Activated T-helper 1 cell treated with anti-CD3 and anti-CD28 coated beads, Interleukin-12 subunit alpha, Interleukin-12 subunit beta, Interleukin-2, Interleukin-4 antibody, amounts not matched to agents 30 ng/mL and 10 ng/mL and 1 ng/mL, durations not matched to agents 14 hours and 24 hours and 36 hours (primary cell): ENCODE data around the gene F3. TPM values are rescaled to one million over a fixed set of nuclear protein-coding genes. Genes with fewer than 3 reads are reported as not detected.

ENCODE experiments used
- DNase-seq: peaks from one replicate; pipeline ENCODE4 v3.0.0; 2021; ENCODE audit warnings: low spot score
- H3K27ac Mint-ChIP-seq: one replicate; pipeline ENCODE4 v1.8.0; 2021; ENCODE audit warnings: mild to moderate bottlenecking, mixed read lengths
- H3K27me3 Mint-ChIP-seq: one replicate; pipeline ENCODE4 v1.8.0; 2022; ENCODE audit warnings: mild to moderate bottlenecking, moderate library complexity, mixed read lengths; ENCODE audit not compliant: insufficient read depth
- H3K36me3 Mint-ChIP-seq: one replicate; pipeline ENCODE4 v1.8.0; 2021; ENCODE audit warnings: low read depth, mixed read lengths
- H3K4me1 Mint-ChIP-seq: one replicate; pipeline ENCODE4 v1.8.0; 2021; ENCODE audit warnings: low read depth, mixed read lengths
- H3K4me3 Mint-ChIP-seq: one replicate; pipeline ENCODE4 v1.8.0; 2021; ENCODE audit warnings: mild to moderate bottlenecking, moderate library complexity, mixed read lengths
- H3K9me3 Mint-ChIP-seq: one replicate; pipeline ENCODE4 v1.8.0; 2021; ENCODE audit warnings: mixed read lengths
- intact Hi-C: fragments of 100-400 bp; cut with micrococcal nuclease; formaldehyde crosslinking; loops from one replicate; pipeline ENCODE4 v1.15.1; 2024
- total RNA-seq: library from RNA; stranded (reverse); gene quantifications from 2 replicates; pipeline ENCODE4 v1.2.3, GENCODE V29; 2022

F3 gene
- total RNA-seq, 1 donor from 2014 or later, result 0.16 TPM

DNA sequence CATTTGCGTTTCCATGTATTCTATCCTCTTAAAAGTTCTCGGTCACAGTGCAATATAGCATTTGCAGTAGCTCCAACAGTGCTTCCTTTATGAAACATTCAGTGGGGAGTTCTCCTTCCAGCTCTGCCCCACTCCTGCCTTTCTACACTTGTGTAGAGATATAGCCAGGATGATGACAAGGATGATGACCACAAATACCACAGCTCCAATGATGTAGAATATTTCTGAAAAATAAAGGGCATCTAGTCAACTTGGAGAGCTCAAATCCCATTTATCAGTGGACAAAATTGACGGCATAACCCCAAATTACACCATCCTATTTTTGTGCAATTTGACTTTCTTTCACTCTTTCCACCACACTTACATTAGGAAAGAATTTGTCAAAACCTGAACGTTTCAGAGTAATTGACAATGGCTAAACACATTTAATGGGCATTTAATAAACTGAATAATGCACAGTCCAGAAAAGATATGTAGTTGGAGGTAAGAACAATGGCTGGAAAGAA, 11.1 kb downstream of the F3 start:
- no peak overlapping the region for H3K4me3 Mint-ChIP-seq
- DNase-seq, result no peak
- no peaks in the 10 kb centered on the region for H3K36me3 Mint-ChIP-seq
- intact Hi-C loops, result no loop called here
- no peak overlapping the region for H3K27ac Mint-ChIP-seq
- H3K9me3 Mint-ChIP-seq, result no peaks in the 10 kb centered on the region
- peaks cover 21% of the 10 kb centered on the region for H3K27me3 Mint-ChIP-seq
- no peaks in the 10 kb centered on the region for H3K4me1 Mint-ChIP-seq

DNA sequence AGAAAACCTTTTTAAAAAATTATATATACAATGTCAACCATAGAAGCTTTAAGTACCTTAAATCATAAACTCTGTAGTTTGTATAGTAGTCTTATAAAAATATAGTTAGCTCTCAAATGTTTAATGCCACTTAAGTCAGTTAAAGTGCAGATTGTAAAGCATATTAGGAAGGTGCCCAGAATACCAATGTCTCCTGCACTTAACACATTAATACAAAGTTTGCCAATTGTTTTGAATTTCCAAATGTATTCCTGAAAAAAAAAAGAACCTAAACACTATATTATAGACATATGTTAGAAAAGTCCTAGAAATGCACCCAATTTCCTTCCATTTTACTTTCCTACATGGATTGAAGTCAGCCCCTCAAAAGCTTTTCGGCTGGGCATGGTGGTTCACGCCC, 12.1 kb downstream of the F3 start:
- intact Hi-C loops, result no loop called here
- H3K9me3 Mint-ChIP-seq, result no peaks in the 10 kb centered on the region

DNA sequence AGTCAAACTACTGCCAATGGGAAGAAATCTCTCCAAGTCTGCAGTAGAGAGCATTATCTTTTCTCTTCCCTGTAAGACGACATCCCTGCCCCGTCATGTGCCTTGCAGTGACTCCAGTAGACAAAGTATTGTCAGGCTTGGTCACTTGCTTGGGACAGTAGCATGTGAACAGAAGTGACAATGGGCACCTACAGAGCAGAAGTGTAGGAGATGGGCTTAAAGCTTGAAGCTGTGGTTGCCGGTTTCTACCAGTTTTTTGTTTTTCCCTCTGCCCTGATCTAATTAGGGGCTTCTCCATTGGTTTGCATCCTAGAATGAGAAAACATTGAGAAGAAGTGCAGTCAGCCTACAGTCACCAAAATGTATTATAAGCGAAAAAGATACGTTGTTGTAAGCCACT, 12.7 kb downstream of the F3 start:
- Mint-ChIP-seq H3K4me3 (no peak overlapping the region), H3K9me3 (no peaks in the 10 kb centered on the region), H3K4me1 (no peaks in the 10 kb centered on the region), H3K27ac (no peak overlapping the region), H3K27me3 (peaks cover 25% of the 10 kb centered on the region), H3K36me3 (no peaks in the 10 kb centered on the region)
- no peak for DNase-seq
- intact Hi-C loops, result no loop called here

More for the DNA sequence above, 12.1 kb downstream of the F3 start:
- H3K27me3 Mint-ChIP-seq, result peaks cover 25% of the 10 kb centered on the region
- H3K27ac Mint-ChIP-seq, result no peak overlapping the region
- DNase-seq, result no peak
- H3K4me3 Mint-ChIP-seq, result no peak overlapping the region
- H3K36me3 Mint-ChIP-seq, result no peaks in the 10 kb centered on the region
- H3K4me1 Mint-ChIP-seq, result no peaks in the 10 kb centered on the region

DNA sequence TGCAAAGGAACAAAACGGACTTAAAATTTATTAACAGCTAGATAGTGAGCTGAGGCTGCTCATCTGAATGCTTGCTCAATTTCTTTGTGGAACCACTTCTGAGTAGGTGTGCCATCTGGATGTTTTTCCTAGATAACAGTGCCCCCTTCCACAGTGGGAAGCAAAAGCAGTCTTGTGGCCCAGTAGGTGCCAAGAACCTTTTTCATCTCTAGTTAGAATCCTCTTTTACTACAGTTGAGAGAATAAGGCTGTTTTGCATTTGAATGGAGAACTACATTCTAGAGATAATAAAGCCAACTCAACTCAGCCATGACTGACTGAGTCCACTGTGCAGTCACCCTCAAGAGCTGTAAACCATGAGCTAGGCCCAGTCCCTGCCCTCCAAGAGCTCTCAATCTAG, 13.3 kb downstream of the F3 start:
- intact Hi-C loops, result no loop called here
- peaks cover 25% of the 10 kb centered on the region for H3K27me3 Mint-ChIP-seq

DNA sequence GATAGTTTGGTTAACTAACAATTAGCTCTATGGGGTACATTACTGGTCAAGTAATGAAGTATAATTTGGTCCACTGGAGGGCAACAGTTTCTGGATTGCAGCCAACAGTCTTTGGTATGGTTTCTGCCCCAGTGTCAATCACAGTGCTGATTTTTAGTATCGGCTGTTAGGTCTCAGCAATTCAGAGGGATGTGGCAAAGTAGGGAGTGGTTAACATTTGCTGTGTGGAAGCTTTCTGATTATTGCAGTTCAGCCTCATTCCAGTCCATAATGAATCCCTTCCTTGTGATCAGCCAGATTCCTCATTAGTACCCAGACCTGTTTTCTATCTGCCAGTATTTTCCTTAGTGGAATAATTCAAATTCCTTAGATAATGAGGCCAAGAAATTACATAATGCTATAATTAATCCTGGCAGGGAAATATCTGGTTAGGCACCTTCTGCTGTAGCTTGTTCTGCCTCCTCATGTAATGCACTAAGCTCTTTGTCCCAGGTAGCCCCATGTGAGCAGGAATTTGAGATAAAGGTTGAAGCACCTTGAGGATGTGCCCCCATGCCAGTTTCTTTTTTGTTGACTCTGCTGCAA, 14.0 kb downstream of the F3 start:
- no peak overlapping the region for H3K27ac Mint-ChIP-seq
- H3K36me3 Mint-ChIP-seq, result no peaks in the 10 kb centered on the region
- H3K27me3 Mint-ChIP-seq, result peaks cover 21% of the 10 kb centered on the region
- no peak for DNase-seq
- no peak overlapping the region for H3K4me3 Mint-ChIP-seq
- no peaks in the 10 kb centered on the region for H3K4me1 Mint-ChIP-seq
- no peaks in the 10 kb centered on the region for H3K9me3 Mint-ChIP-seq
- intact Hi-C loops, result no loop called here

More for the DNA sequence above, 13.3 kb downstream of the F3 start:
- no peaks in the 10 kb centered on the region for H3K36me3 Mint-ChIP-seq
- H3K9me3 Mint-ChIP-seq, result no peaks in the 10 kb centered on the region
- no peaks in the 10 kb centered on the region for H3K4me1 Mint-ChIP-seq
- H3K4me3 Mint-ChIP-seq, result no peak overlapping the region
- DNase-seq, result no peak
- no peak overlapping the region for H3K27ac Mint-ChIP-seq

DNA sequence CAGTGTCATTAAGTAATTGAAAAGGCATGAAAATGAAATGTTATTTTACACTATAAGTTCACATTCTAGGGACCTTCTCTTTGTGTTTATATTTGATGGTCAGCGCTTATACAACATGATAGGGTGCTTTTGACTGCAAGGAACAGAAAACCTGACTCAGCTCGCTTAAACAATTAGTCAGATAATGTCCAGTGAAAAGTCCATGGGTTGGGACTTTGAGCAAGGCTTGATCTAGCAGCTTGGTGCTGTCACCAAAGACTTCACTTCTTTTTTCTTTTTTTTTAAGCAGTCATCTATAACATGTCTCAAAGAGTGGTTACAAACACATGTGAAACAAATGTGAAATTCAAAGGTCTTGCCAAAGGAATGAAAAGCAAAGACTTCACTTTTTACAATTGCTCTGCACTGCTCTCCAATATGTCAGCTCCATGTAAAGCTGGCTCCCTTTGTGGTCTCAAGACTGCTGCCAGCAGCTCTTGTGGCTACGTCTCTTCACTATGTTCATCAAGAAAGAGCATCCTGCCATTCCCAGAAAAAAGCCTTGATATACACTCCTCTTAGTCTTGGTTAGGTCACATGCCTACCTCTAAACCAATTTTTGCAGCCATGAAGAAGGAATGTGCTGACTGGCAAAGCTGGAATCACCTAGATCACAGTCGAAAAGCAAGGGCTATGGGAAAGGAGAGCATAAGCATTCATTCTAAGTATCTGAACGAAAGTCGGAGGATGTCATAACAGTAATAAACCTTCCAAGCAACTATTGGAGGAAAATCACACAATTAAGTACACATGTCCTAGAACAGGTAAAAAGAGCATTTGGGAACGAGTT, 15.2 kb downstream of the F3 start:
- Mint-ChIP-seq H3K4me1 (no peaks in the 10 kb centered on the region), H3K36me3 (no peaks in the 10 kb centered on the region), H3K4me3 (no peak overlapping the region), H3K9me3 (no peaks in the 10 kb centered on the region), H3K27me3 (peaks cover 21% of the 10 kb centered on the region), H3K27ac (no peak overlapping the region)
- intact Hi-C loops, result no loop called here
- no peak for DNase-seq

DNA sequence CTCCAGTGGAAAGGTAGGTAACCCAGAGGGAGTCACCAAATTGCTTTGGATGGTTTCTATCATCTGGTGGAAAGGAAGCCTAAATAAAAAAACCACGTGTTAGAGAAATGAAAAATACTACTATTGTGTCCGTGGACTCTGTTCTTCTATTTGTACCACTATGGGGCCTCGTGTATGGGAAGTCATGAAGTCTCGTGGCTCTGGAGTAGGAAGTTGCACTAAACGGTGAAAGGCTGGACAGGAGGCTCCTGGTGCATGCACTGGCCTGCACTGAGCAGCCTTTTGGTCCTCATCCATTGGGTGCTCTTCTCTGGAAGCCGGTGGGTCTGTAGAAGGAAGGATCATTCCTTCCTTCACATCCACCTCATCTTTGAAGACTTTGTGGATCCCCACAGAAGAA, 17.0 kb downstream of the F3 start:
- intact Hi-C loops, result no loop called here

DNA sequence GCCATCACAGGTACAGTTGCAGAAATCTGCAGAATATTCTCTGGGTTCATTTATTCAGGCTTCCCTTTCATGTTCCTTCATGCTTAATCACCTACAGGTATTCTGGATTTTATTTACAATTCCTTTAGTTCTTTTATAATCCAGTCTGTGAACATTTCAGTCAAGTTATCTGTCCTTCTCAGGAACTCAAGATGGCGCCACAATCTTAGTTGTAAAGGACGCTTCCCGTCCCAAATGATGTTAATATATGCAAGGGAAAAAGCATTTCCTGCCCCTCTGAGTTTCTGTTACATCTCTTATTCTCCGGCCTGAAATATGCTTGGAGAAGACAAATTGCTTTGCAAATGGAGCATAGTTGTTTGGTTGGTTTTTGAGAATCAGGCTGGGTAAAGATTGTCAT, 19.3 kb downstream of the F3 start:
- no peak overlapping the region for H3K4me3 Mint-ChIP-seq
- no peaks in the 10 kb centered on the region for H3K9me3 Mint-ChIP-seq
- peaks cover 2% of the 10 kb centered on the region for H3K36me3 Mint-ChIP-seq
- intact Hi-C loops, result loop anchor here (1.0 kb wide), 1 partner anchor 284 kb away; no protein-coding TSS in a partner anchor
- no peak overlapping the region for H3K27ac Mint-ChIP-seq
- no peaks in the 10 kb centered on the region for H3K4me1 Mint-ChIP-seq
- H3K27me3 Mint-ChIP-seq, result peaks cover 16% of the 10 kb centered on the region
- DNase-seq, result no peak

More for the DNA sequence above, 17.0 kb downstream of the F3 start:
- peaks cover 21% of the 10 kb centered on the region for H3K27me3 Mint-ChIP-seq
- no peaks in the 10 kb centered on the region for H3K36me3 Mint-ChIP-seq
- no peaks in the 10 kb centered on the region for H3K9me3 Mint-ChIP-seq
- no peak for DNase-seq
- no peaks in the 10 kb centered on the region for H3K4me1 Mint-ChIP-seq
- no peak overlapping the region for H3K27ac Mint-ChIP-seq
- H3K4me3 Mint-ChIP-seq, result no peak overlapping the region

DNA sequence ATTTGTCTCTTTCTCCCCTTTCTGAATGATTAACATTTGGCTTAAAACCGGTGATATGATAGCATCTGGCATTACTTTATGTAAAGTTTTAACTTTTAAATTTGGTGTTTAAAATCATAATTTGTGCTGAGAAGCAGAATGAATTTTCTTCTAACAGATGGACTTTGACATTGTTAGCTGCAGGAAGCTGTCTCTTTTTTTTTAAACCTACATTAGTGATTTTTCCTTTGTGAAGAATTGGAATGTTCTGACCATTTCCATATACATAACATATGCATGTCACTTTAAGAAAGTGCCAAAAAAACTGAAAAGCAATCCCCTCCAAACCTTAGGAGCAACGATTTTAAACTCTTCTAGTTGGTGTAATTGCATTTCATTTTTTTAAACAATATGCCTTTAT, 22.2 kb downstream of the F3 start:
- H3K36me3 Mint-ChIP-seq, result peaks cover 2% of the 10 kb centered on the region
- intact Hi-C loops, result no loop called here

DNA sequence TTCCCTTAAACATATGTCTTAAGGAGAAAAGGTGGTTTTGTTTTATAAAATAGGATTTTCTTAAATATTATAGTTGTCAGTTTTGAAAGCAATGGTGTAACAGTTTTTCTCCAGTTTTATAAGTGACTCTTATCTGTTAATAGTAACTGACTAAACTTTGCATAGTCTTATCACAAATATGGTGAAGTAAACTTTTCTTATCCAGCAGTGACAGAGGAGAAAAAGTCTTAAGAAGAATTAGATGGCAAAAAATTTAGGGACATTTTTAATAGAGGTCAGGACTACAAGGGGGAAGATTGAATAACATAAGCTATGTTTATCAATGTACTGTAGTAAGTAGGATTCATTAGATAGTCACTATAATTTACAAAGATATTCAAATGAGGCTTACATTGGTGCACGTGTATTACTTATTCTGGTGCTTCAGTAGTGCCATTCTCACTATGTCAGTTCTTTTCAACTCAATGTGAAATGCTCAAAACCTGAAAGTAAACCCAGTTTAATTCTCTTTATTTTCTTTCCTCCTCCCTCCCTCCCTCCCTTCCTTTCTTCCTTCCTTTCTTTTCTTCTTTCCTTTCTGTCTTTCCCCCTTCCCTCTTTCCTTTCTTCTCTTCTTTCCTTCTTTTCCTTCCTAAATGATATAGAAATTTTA, 26.1 kb downstream of the F3 start:
- Mint-ChIP-seq H3K9me3 (no peaks in the 10 kb centered on the region), H3K36me3 (peaks cover 3% of the 10 kb centered on the region), H3K4me3 (no peak overlapping the region), H3K27me3 (no peaks in the 10 kb centered on the region), H3K4me1 (no peaks in the 10 kb centered on the region), H3K27ac (no peak overlapping the region)
- DNase-seq, result no peak
- intact Hi-C loops, result no loop called here

More for the DNA sequence above, 22.2 kb downstream of the F3 start:
- DNase-seq, result no peak
- Mint-ChIP-seq H3K27ac (no peak overlapping the region), H3K27me3 (no peaks in the 10 kb centered on the region), H3K9me3 (no peaks in the 10 kb centered on the region), H3K4me1 (no peaks in the 10 kb centered on the region), H3K4me3 (no peak overlapping the region)

DNA sequence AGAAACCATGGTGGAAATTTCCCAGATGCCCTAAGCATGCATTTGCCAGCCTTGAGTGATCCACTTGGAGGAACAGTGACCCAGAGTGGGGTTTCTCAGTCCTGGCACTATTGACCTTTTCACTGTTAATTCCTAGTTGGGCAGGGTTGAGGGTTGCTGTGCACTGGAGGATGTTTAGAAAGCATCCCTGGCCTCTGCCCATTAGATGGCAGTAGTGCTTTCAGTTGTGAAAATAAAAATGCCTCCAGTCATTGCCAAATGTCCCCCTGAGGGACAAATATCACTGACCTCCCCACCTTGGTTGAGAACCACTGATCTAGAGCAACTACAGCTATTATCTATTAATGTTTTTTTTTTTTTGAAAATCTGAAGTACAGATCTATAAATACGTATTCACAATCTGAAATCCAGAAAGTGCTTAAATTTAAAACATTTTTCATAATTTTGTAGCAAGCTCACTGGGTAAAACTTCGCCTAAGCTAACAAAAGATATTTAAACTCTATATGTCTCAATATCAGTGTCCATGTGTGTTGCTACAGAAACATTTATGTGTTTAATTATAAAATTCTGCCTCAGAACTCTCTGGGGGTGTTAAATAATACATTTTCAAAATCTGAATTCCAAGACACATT, 27.3 kb downstream of the F3 start:
- Mint-ChIP-seq H3K4me3 (no peak overlapping the region), H3K27me3 (no peaks in the 10 kb centered on the region), H3K4me1 (no peaks in the 10 kb centered on the region), H3K27ac (no peak overlapping the region), H3K36me3 (peaks cover 6% of the 10 kb centered on the region), H3K9me3 (no peaks in the 10 kb centered on the region)
- DNase-seq, result no peak
- intact Hi-C loops, result loop anchor here (1.0 kb wide), 1 partner anchor 292 kb away; no protein-coding TSS in a partner anchor

DNA sequence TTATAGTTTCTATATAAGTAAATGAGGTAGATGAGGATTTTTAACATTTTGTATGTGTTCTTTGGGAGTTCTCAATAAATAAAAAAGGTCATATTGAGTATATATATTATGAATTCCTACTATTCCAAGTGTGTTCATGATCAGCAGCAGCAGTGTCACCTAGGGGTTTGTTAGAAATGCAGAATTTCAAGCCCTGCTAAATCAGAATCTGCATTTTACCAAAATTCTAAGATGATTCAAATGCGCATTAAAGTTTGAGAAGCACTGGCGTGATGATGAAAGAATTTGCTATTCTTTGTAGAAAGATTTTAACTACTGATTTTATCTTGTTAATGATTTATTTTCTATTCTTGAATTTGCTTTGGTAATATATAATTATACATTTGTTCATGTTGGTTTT, 28.7 kb downstream of the F3 start:
- H3K4me3 Mint-ChIP-seq, result no peak overlapping the region
- H3K27ac Mint-ChIP-seq, result no peak overlapping the region
- peaks cover 8% of the 10 kb centered on the region for H3K36me3 Mint-ChIP-seq
- H3K27me3 Mint-ChIP-seq, result no peaks in the 10 kb centered on the region
- H3K9me3 Mint-ChIP-seq, result no peaks in the 10 kb centered on the region
- H3K4me1 Mint-ChIP-seq, result no peaks in the 10 kb centered on the region
- intact Hi-C loops, result no loop called here
- no peak for DNase-seq

DNA sequence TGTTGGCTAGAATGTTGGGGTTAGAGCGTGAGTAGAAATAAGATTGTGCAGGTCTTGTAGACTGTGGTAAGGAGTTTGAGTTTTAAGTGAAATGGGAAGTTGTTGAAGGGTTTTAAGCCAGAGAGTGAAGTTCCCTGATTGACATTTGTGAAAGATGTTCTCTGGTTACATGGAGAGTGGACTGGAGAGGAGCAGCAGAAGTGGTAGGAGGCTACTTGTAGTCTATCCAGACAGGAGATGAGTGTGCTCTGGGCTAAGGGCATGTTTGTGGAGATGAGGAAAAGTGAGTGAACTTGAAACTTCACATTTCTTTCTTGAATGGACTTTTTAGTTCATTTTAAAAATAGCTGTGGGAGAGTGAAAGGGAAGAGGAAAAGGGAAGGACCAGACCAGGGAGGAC, 37.0 kb downstream of the F3 start:
- Mint-ChIP-seq H3K4me3 (no peak overlapping the region), H3K9me3 (no peaks in the 10 kb centered on the region), H3K4me1 (no peaks in the 10 kb centered on the region), H3K36me3 (peaks cover 27% of the 10 kb centered on the region), H3K27me3 (no peaks in the 10 kb centered on the region), H3K27ac (no peak overlapping the region)
- intact Hi-C loops, result no loop called here
- no peak for DNase-seq
